ENCODE measurements around the gene VWA3B.

DNA sequence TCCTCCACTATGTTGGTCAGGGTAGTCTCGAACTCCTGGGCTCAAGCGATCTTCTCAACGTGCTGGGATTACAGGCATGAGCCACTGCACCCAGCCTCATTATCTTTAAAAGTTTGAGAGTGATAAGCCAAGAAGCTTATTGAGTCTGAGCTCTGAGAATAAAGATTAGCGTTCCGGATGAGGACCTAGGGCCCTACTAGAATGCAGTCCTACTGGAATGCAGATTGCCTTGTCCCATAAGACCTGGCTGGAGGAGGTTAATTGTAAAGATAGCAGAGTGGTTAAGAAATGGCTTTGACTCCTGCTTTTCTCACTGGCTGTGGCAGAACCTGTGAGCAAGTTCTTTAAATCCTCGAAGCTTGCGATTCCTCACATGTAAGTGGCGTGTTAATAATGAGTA lies 4.0 kb downstream of the VWA3B start:
- no peak for TF ChIP-seq EZH2 (IDR thresholded peaks at IDR 0.05; ENCODE audit: low read length)
- TF ChIP-seq, protein P1, sequence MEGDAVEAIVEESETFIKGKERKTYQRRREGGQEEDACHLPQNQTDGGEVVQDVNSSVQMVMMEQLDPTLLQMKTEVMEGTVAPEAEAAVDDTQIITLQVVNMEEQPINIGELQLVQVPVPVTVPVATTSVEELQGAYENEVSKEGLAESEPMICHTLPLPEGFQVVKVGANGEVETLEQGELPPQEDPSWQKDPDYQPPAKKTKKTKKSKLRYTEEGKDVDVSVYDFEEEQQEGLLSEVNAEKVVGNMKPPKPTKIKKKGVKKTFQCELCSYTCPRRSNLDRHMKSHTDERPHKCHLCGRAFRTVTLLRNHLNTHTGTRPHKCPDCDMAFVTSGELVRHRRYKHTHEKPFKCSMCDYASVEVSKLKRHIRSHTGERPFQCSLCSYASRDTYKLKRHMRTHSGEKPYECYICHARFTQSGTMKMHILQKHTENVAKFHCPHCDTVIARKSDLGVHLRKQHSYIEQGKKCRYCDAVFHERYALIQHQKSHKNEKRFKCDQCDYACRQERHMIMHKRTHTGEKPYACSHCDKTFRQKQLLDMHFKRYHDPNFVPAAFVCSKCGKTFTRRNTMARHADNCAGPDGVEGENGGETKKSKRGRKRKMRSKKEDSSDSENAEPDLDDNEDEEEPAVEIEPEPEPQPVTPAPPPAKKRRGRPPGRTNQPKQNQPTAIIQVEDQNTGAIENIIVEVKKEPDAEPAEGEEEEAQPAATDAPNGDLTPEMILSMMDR (optimal IDR thresholded peaks at IDR 0.05 in 1 of 3, IDR thresholded peaks at IDR 0.05 in 1 of 3, conservative IDR thresholded peaks at IDR 0.05 in 1 of 3; ENCODE audit: extremely low read depth in 1 of 3, insufficient read depth in 2 of 3, low read length in 3 of 3) = no peak

Measured in keratinocyte (primary cell).